Measurements from ENCODE around the gene DCHS1.

DCHS1 gene

DNA sequence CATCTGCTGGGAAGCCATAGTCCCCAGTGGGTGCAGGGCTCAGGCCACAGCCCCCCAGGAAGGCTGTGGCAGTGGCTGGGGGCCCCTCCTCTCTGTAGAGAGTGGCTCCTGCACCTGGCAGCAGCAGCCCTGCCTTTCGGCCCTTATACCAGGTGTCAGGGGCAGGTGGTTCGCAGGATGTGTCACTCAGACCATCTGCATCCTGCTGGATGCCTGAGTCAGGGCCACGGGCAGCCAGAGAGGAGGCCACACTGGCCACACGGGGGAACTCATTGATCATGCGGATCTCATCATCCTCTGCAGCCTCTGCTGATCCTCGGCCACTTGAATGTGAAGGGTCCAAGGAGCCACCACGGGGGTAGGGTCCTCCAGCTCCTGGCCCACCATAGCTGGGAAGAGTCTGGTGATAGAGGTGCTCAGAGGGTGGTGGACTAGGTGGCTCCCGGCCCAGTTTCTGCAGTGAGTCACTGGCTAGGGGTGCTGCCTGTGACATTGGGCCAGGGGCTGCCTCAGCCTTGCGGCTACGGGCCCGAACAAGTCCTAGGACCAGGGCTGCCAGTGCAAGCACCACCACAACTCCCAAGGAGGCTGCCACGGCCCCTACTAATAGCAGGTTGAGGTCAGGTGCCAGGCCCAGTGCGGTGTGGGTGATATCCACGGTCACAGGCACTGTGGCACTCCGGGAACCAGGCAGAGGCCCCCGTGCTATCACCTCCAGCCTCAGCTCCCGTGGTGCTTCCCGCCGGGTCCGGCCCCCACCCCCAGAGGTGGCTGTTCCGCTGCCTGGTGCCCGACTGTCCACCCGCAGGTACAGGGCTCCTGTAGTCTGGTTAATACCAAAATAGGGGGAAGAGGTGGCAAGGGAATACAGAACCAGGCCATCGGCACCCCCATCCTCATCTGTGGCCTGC lies 33.1 kb downstream of the DCHS1 start:
- Histone ChIP-seq H3K27ac (ENCODE audit: insufficient read depth, low read length, poor library complexity, severe bottlenecking) (no peak overlapping the region), H3K9me3 (ENCODE audit: control insufficient read depth, low read length) (no peaks in the 10 kb centered on the region), H3K36me3 (ENCODE audit: control insufficient read depth, insufficient read depth, low read length) (peaks cover 5% of the 10 kb centered on the region), H3K27me3 (replicated peaks; ENCODE audit: control insufficient read depth, insufficient read depth, low read length, poor library complexity, severe bottlenecking) (no peaks in the 10 kb centered on the region), H3K4me3 (ENCODE audit: insufficient read depth, low read depth, low read length, poor library complexity, severe bottlenecking) (no peak overlapping the region), H3K4me1 (ENCODE audit: control insufficient read depth, insufficient read depth, low read length, poor library complexity, severe bottlenecking) (peaks cover 19% of the 10 kb centered on the region)
- no peak for DNase-seq

DNA sequence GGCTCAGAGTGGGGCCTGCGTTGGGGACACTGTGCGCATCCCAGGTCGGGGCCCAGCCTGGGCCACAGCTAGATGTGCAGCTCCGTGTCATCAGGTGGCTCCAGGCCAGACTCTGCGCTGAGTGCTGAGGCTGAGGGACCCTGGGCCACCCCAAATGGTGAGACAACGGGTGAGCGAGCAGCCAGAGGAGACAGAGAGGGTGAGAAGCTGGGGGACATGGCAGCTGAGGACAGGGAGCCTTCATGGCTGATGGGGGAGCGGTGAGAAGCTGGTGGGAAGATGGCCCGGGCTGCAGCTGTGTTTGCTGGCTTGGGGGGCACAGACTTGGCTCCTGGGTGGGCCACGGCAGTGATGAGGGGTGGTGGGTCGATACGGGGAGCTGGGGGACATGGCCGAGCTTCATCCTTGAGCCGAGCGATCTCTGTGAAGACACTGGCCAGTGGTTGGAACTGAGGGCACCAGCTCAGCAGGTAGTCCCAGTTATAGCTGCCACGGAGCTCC lies 33.8 kb downstream of the DCHS1 start:
- Histone ChIP-seq H3K27ac (ENCODE audit: insufficient read depth, low read length, poor library complexity, severe bottlenecking) (no peak overlapping the region), H3K4me1 (ENCODE audit: control insufficient read depth, insufficient read depth, low read length, poor library complexity, severe bottlenecking) (peaks cover 21% of the 10 kb centered on the region), H3K4me3 (ENCODE audit: insufficient read depth, low read depth, low read length, poor library complexity, severe bottlenecking) (no peak overlapping the region), H3K9me3 (ENCODE audit: control insufficient read depth, low read length) (no peaks in the 10 kb centered on the region), H3K27me3 (replicated peaks; ENCODE audit: control insufficient read depth, insufficient read depth, low read length, poor library complexity, severe bottlenecking) (no peaks in the 10 kb centered on the region), H3K36me3 (ENCODE audit: control insufficient read depth, insufficient read depth, low read length) (peaks cover 5% of the 10 kb centered on the region)
- no peak for DNase-seq

DNA sequence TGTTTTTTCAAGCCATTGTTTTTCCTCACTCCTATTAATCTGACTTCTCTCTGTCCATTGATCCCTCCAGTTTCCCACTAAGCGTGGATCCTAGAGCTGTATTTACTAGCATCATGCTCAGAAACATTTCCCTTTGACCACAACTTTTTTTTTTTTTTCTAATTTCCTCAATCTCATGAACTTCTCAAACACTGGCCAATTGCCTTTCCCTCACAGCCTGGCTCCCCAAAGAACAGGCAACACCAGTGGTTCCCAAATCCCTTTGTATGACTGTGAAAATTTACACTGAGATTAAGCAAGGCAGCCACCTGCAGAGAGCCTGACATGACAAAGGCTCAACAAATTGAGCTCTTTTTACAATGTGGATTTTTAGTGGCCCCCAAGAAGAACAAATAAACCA lies 35.0 kb downstream of the DCHS1 start:
- H3K36me3 ChIP-seq (ENCODE audit: control insufficient read depth, insufficient read depth, low read length): peaks cover 5% of the 10 kb centered on the region
- no peak overlapping the region for H3K27ac ChIP-seq (ENCODE audit: insufficient read depth, low read length, poor library complexity, severe bottlenecking)
- H3K4me3 ChIP-seq (ENCODE audit: insufficient read depth, low read depth, low read length, poor library complexity, severe bottlenecking): no peak overlapping the region
- H3K27me3 ChIP-seq (replicated peaks; ENCODE audit: control insufficient read depth, insufficient read depth, low read length, poor library complexity, severe bottlenecking): no peaks in the 10 kb centered on the region
- no peak for DNase-seq
- peaks cover 21% of the 10 kb centered on the region for H3K4me1 ChIP-seq (ENCODE audit: control insufficient read depth, insufficient read depth, low read length, poor library complexity, severe bottlenecking)
- no peaks in the 10 kb centered on the region for H3K9me3 ChIP-seq (ENCODE audit: control insufficient read depth, low read length)

DNA sequence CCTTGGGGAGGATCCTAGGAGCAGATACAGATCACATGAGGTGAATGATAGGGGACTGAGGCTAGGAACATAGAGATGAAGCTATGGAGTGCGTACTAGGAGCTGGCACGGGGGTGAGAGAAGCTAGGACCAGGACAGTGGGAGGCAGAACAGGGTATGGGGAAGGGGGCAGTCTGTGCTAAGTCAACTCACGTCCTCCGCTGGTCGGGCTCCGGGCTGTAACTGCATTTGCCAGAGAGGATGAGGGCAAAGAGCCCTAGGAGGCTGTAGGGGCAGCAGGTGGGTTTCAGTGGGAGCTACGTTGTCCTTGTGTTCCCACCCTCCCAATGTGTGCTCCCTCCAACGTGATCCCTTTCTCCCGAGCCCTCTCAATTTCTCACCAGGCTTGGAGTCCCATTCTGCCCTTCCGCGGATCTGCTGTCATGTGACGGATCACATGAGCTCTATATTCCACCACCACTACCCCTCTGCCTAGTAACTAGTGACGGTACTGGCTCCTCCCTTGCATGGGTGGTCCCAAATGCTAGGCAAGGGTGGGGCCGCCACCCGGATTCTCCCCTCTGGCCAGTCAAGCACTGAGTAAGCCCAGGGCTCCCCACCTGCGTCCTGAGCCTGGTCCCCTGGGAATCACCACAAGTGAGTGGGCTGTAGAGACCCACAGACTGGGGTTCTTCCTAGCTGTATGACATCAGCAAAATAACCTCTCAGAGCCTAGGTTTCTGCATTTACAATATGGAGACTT lies 36.4 kb downstream of the DCHS1 start, which contains the start of gene TPP1:
Gene TPP1 (minus strand): TSS at position 419 of the 742 bp plus-strand sequence. CDS start 22 bp downstream, at position 397.
- no peaks in the 10 kb centered on the region for H3K9me3 ChIP-seq (ENCODE audit: control insufficient read depth, low read length)
- H3K36me3 ChIP-seq (ENCODE audit: control insufficient read depth, insufficient read depth, low read length): peaks cover 6% of the 10 kb centered on the region
- H3K4me3 ChIP-seq (ENCODE audit: insufficient read depth, low read depth, low read length, poor library complexity, severe bottlenecking): peak within 1 kb of the TSS; percentile 78
- peak; percentile 83 to 88 (median 86) for DNase-seq
- H3K4me1 ChIP-seq (ENCODE audit: control insufficient read depth, insufficient read depth, low read length, poor library complexity, severe bottlenecking): peaks cover 21% of the 10 kb centered on the region
- H3K27me3 ChIP-seq (replicated peaks; ENCODE audit: control insufficient read depth, insufficient read depth, low read length, poor library complexity, severe bottlenecking): no peaks in the 10 kb centered on the region
- peak within 1 kb of the TSS; percentile 85 for H3K27ac ChIP-seq (ENCODE audit: insufficient read depth, low read length, poor library complexity, severe bottlenecking)

DNA sequence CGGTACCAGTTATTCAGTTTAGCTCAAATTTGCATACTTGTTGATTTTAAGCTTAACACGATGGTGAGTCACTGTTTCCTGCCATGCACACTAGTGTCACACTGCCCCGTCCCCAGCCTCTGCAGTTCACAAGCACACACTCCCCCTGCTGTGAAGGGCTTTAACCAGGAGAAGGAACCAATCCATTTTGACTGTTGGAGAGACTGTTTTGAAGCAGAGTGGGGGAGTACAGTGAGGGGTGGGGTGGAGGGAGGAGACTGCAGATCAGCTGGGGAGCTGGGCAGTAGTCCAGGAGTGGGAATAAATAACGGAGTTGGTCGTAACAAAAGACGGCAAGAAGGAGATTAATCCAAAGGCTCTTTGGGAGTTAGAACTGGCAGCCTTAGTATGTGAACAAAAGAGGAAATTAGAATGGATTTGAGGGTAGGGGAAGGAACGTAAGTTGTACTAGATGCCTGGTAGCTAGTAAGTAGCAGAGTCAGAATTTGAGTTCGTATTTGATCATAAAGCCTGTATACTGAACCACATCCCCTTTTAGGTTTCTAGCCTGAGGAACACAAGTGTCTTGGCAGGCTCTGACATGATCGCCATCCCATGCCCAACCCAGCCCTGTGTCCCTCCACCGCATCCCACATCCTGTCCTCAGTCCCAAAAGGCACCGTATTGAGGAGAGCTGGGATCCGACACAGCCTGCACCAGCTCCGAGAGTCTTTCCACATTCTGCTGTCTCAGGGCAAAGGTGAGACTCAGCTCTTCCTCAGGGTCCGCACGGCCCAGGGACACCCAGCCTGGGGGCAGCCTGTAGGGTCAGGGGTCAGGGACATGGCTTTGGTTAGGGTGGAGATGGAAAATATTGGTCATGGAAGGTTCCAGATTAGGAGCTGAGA lies 37.2 kb downstream of the DCHS1 start:
- Histone ChIP-seq H3K4me3 (ENCODE audit: insufficient read depth, low read depth, low read length, poor library complexity, severe bottlenecking) (peak overlapping the region; percentile 78), H3K9me3 (ENCODE audit: control insufficient read depth, low read length) (no peaks in the 10 kb centered on the region), H3K27me3 (replicated peaks; ENCODE audit: control insufficient read depth, insufficient read depth, low read length, poor library complexity, severe bottlenecking) (no peaks in the 10 kb centered on the region), H3K36me3 (ENCODE audit: control insufficient read depth, insufficient read depth, low read length) (peaks cover 6% of the 10 kb centered on the region), H3K4me1 (ENCODE audit: control insufficient read depth, insufficient read depth, low read length, poor library complexity, severe bottlenecking) (peaks cover 21% of the 10 kb centered on the region), H3K27ac (ENCODE audit: insufficient read depth, low read length, poor library complexity, severe bottlenecking) (peak overlapping the region; percentile 85)
- DNase-seq: peak; percentile 58 to 67 (median 64)

DNA sequence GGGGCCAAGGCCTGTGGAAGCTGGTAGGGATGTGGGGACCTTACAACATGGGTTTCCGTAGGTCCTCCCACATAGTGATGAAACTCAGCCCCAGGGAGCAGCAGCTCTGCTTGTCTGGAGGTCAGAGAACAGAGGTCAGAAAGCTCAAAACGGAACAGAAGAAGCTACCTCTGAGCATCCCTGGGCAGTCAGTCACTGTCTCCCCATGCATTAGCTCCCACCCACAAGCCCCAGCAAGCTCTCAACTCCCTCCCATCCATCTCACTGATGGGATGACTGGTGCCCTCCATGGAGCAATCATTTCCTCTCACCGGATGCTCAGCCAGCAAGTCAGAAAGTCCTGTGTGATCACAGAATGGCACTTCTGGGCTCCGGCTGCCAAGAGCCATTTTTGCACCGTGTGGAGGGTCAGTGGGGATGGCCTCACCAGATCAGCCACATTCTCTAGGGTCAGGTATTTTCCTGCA lies 38.3 kb downstream of the DCHS1 start:
- Histone ChIP-seq H3K4me1 (ENCODE audit: control insufficient read depth, insufficient read depth, low read length, poor library complexity, severe bottlenecking) (peaks cover 27% of the 10 kb centered on the region), H3K27ac (ENCODE audit: insufficient read depth, low read length, poor library complexity, severe bottlenecking) (peak overlapping the region; percentile 85), H3K4me3 (ENCODE audit: insufficient read depth, low read depth, low read length, poor library complexity, severe bottlenecking) (no peak overlapping the region), H3K27me3 (replicated peaks; ENCODE audit: control insufficient read depth, insufficient read depth, low read length, poor library complexity, severe bottlenecking) (no peaks in the 10 kb centered on the region), H3K36me3 (ENCODE audit: control insufficient read depth, insufficient read depth, low read length) (peaks cover 6% of the 10 kb centered on the region), H3K9me3 (ENCODE audit: control insufficient read depth, low read length) (no peaks in the 10 kb centered on the region)
- DNase-seq: no peak

DNA sequence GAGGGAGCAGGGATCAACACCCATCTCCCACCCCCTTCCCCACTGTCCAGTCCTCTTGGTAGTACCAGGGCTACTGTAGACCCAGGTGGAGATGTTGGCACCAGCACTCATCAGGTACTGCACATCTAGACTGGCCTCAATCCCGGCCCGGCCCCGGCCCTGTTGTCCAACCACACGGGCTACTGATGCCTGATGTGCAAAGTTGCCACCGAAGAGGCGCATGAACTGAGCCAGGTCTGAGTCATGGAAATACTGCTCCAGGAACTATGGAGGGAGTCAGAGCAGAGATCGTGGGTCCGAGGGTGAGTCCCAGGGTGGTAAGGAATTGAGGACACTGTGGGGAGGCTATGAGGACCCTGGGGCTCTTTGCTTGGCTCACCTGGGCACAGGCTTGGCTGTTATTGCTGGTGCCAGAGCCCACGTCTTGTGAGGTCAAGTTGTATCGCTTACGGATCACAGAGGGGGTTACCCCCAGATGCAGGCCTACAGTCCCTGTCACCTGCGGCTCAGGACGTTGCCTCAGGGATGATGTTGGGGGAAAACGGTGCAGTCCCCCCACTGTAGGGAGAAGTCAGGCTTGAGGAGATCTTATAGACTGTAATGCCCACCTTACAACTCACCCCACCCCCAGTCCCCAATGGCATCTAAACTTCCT lies 38.9 kb downstream of the DCHS1 start:
- Histone ChIP-seq H3K27me3 (replicated peaks; ENCODE audit: control insufficient read depth, insufficient read depth, low read length, poor library complexity, severe bottlenecking) (no peaks in the 10 kb centered on the region), H3K4me3 (ENCODE audit: insufficient read depth, low read depth, low read length, poor library complexity, severe bottlenecking) (no peak overlapping the region), H3K4me1 (ENCODE audit: control insufficient read depth, insufficient read depth, low read length, poor library complexity, severe bottlenecking) (peaks cover 27% of the 10 kb centered on the region), H3K9me3 (ENCODE audit: control insufficient read depth, low read length) (no peaks in the 10 kb centered on the region), H3K27ac (ENCODE audit: insufficient read depth, low read length, poor library complexity, severe bottlenecking) (no peak overlapping the region), H3K36me3 (ENCODE audit: control insufficient read depth, insufficient read depth, low read length) (peaks cover 6% of the 10 kb centered on the region)
- no peak for DNase-seq

DNA sequence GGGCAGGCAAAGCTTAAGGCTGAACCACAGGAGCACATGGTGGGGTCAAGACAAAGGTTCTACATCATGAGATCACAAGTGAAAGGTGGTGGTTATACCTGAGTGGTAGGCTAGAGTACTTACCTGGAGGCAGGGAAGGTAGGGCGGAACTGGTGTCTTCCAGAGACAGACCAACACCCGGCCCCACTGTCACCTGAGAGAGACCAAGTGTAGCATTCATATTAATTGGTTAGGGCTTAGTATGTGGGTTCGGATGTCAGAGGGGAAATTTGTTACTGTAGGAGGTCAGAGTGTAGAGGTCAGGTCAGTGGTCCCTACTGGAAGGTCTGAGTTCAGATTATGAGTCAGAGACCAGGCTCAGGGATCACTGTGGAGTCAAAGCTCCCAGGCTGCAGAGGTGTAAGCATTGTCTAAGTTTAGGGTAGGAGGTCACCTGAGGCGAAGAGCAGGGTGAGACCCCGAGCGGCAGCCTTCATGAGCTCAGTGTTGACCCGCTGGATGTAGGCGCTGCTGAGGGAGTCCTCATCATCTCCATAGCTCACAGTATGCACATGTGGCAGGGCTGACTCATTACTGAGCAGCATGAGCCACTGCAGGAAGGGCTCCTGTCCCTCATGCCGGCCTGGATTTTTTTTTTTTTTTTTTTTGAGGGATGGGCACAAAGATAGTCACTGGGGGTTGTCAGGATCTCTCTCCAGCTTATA lies 39.6 kb downstream of the DCHS1 start:
- H3K4me3 ChIP-seq (ENCODE audit: insufficient read depth, low read depth, low read length, poor library complexity, severe bottlenecking): no peak overlapping the region
- no peaks in the 10 kb centered on the region for H3K27me3 ChIP-seq (replicated peaks; ENCODE audit: control insufficient read depth, insufficient read depth, low read length, poor library complexity, severe bottlenecking)
- no peak overlapping the region for H3K27ac ChIP-seq (ENCODE audit: insufficient read depth, low read length, poor library complexity, severe bottlenecking)

More for the DNA sequence above, 39.6 kb downstream of the DCHS1 start:
- H3K9me3 ChIP-seq (ENCODE audit: control insufficient read depth, low read length): no peaks in the 10 kb centered on the region
- peaks cover 31% of the 10 kb centered on the region for H3K4me1 ChIP-seq (ENCODE audit: control insufficient read depth, insufficient read depth, low read length, poor library complexity, severe bottlenecking)
- DNase-seq: no peak
- H3K36me3 ChIP-seq (ENCODE audit: control insufficient read depth, insufficient read depth, low read length): peaks cover 6% of the 10 kb centered on the region

Data from effector memory CD4-positive, alpha-beta T cell (primary cell).